GM18511 (cell line): Measurements from ENCODE around the gene KLHL29.

ENCODE experiments used
- ATAC-seq: cut with Tn5 transposase; IDR thresholded peaks from one replicate; pipeline ENCODE4 v1.9.1; 2021; ENCODE audit warnings: mild to moderate bottlenecking, moderate library complexity; ENCODE audit not compliant: unreplicated experiment

The KLHL29 gene

DNA sequence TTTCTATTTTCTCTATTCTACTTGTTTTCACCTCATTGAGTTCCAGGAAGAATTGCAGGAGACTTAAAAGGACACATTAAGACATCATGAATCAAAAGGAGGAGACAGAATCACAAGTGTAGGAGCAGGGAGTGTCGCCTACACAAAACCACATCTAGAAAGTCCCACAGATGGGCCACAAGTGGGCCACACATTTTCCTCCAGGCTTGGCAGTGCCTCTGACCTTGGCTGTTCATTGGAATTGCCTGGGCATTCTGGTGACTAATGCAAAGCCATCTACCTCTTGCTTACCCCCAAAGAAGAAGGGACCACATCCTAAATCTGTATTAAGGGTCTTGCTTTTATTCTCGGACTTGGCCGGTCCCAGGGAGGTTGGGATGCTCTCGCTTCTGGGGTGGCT, 103.6 kb downstream of the KLHL29 start:
- no peak for ATAC-seq

DNA sequence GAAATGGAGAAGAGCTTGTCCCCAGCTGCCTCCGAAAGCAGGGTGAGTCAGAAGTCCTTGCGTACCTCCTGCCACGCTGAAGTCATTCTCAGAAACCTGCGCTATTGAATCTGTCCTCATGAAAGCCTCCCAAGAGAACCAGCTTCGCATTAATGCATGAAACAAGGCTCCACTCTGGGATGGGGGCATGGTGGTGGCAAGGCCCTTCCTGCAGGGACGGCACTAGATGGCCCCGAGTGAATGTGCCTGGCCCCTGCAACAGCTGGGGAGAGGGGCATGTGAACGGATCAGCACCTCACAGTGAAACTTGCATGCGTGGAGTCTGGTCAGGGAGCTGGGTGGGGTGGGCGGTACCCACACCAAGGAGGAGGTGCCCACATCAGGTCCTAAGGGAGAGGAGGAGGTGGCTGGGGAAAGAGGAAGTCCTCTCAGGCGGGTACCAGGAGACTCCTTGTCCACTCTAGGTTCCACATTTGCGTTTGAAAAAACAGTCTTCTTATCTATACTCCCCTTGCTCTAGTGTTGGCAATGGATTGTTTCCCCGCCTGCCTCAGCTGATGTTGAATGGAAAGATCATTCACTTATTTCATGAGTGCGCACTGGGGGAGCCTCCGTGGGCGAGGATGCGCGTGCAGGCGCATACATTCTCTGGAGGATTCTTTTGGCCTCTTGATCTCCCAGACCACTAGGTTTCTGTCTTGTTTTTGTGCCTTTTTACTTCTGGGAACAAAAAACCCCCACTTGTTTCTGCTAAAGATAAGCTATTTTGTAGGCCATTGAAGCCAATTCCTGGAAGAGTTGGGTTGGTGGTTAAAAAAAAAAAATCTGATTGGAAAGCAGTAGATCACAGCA, 104.7 kb downstream of the KLHL29 start:
- no peak for ATAC-seq

DNA sequence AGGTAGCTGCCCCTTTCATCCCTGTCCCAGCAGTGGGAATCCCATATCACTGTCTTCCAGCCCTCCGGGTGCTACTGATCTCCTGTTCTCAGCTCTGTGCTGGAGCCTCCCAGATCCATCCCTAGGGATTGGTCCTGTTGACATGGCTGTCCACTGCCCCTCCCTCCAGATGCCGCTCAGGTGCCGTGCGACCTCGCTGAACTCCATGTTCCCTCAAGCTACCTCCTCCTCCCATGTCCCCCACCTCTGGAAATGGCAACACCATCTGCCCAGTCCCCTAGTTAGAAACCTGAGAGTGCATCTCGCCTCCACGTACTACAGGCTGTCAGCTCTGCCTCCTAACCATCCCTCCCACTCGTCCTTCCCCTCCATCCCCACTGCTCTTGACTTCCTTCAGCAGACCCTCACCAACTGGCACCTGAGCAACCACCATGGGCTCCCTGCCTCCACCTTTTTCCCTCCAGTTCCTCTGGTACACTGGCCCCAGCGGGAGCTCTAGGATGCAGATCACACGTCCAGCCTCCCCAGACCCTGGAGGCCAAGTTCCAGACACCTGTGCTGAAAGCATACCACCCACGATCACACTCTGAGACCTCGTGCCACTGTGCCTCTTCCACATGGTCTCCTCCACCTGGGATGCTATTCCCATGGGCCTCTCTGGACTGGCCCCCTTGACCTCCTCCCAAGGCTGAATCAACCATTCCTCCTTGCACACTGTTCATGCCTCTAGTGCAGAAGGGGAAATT, 106.8 kb downstream of the KLHL29 start:
- ATAC-seq: no peak

DNA sequence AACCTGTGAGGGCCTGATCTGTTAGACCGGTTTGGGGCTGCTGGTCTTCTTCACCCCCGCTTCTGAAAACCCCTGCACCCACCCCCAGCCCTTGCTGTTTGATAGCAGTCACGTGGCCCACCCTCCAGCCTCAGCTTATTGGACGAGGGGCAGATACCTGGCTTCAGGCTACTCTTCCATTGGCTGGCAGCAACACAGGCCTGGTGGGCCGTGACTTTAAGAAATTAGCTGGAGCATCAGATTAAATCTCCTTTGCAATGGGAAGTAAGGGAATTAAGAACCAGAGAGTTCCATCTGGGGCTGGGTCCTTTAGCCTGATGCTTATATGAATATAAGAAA, 107.3 kb downstream of the KLHL29 start:
- no peak for ATAC-seq

DNA sequence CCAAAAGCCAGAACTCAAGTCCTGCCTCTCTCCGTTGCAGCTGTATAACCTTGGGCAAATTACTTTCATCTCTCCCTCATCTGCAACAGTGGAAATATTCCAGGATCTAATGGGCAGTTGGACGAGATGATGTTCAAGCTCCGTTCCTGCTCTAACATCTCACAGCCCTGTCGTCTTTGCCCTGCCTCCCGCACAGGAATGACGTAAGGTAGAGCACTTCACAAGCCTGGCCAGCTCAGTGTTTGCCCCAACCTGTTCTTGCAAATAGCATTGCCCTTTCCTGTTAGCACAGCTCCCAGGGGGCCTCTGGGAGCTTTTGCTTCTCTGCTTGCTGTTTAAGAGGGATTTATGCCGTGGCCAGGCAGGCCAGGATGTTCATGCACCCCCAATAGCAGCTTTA, 107.9 kb downstream of the KLHL29 start:
- ATAC-seq: no peak

DNA sequence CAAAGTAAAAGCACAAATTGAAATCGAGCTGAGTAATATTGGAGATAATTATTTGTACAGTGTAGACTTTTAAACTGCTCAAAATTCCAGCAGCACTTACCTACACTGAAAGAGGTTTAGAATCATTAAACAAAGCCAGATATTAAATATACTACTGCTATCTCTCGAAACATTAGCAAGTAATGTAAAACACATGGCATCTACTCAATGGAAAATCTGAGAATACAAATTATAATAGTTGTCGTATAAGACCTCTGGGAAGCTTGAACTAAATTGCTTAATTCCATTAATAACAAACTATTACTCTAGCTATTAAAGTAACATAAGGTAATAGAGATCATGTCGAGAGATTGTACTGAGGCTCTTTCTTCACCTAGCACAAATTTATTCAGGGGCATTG, 108.9 kb downstream of the KLHL29 start:
- no peak for ATAC-seq

DNA sequence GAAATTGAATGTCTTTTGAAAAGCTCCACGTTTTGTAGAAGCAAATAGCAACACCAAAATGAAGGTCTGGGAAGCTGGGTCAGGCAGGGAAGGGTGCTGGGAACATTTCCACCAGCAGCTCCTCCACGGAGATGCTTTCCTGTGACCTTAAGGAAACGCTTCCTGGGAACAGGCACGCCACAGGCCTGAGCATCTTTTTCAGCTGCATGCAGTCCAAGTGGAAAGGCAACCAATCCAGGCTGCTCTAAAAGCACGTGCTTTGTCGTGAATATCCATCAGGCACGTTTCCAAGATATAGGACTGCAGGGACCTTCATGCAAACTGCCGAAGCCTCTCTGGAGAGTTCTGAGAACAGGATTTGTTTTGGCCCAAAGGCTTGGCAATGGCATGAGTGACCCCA, 109.3 kb downstream of the KLHL29 start:
- no peak for ATAC-seq

DNA sequence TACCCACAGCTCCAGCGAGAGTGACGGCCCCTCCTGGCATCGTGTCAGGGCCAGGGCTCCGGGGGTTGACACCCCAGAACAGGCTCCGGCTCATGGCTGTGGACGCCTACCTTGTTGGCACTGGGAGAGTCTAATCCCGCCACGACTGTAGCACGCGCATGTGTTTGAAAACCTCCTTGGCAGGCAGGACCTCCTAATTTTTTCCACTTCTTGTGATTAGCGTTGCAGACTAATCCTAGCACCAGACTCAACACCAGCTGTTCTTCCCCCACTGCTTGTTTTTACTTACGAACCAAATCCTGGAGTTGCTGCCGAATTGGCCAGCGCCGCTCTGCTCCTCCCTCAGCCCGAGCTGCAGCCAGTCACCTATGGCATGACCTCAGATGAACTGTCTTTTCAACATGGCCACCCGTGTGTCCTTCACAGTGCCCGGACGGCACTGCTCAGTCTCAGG, 110.7 kb downstream of the KLHL29 start:
- ATAC-seq: no peak

DNA sequence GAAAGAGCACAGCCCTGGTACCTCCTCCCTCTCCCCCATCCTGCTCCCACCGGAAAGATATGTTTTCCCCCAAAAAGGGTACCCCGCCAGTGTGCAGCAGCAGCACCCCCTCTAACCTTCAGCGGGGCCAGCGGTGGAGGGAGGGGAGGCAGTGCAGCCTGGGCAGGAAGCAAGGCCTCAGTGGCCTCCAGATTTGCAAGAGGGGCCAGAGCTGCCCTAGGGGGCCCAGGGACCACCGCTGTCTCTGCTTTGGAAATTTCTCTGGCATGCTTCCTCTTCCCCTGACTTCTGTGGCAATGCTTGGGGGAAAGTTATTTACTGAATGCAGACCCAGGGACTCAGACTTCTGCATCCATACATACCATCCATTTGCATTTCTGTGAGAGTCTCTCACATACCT, 111.5 kb downstream of the KLHL29 start:
- no peak for ATAC-seq

DNA sequence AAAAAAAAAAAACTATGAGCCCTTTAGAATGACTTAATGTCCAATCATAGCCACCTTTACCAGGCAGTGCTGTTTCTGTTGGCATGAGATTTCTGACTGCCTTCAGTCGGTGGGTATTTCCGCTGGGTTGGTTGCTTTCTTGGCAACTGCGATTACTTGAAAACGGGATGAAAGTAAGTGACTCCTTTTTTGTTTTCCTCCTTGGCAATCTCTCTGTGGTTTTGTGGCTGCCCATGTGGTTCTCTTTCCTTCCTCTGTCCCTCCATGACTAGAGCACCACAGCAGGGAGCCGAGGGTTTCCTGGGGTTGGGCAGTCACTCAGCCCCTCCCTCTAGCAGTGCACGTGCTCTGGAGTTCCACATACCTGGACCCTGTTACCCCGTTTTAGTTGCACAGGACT, 112.1 kb downstream of the KLHL29 start:
- no peak for ATAC-seq

DNA sequence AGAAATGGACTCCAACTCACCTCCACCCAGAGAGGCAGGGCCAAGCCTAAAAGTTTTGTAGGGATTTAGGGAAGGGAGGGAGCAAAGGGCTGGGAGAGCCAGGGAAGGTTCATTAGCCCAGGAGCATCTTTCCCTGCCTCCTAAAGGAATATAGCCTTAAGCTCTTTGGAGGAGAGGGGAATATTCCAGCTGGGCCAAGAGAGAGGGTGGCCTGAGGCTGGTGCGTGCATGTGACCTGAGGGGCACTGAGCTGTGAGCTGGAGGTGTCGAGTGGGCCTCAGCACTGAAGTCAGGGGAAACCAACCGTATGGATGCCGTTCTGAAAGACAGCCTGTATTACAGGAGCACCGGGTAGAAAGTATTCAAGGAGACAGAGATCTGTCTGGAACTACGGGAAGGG, 112.6 kb downstream of the KLHL29 start:
- ATAC-seq: no peak

DNA sequence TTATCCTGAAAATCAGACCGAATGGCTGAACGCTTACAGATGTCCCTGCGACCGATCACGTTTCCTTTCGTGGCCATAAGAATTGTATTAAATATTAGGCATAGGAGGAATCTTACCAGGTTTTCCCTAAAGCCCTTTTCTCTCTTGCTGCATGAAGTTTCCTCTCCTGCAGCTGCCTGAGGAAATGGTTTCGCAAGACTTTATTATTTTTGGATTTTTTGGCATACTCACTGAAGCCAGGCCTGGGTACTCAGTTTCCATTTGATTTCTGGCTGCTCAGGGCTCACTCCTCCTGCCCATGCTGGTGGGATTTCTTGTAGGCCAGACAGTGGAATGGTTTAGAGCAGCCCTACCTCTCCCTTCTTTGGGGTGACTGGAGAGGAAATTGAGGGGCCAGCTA, 114.0 kb downstream of the KLHL29 start:
- ATAC-seq: no peak

DNA sequence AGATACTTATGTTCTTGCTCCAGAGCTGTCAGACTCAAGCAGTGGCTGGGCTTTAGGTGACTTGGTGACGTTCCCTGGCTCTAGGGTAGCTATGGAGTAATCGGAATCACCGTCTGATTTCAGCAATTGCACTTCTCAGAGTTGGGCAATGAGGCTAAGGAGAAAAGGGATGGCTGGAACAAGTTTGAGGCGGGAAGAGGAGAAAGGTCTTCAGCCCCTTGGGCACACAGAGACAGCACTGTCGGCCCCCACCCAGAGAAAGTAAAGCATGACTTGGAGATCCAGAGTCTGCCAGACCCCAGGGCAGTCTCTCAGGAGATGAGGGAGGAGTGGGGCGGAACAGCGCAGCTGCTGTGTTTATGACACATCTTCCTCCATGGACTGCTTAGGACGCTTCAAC, 114.5 kb downstream of the KLHL29 start:
- ATAC-seq: no peak

DNA sequence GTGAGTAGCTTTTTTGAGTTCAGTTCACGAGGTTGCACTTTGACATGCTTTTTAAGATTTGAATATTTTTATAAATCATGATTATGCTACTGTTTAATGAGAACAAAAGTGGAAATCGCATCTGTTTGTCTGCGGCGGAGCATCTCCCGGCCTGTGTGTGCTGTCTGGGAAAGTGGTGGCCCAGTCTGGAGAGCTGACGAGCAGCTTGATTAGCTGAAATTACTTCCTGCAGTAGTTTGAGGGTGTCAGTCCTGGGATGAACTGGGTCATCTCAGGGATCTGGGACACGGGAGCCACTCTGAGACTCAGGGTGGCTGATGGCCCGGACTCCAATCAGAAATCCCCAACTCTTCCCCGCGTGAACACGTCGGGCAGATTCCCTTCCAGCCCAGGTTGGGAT, 115.9 kb downstream of the KLHL29 start:
- ATAC-seq: no peak

DNA sequence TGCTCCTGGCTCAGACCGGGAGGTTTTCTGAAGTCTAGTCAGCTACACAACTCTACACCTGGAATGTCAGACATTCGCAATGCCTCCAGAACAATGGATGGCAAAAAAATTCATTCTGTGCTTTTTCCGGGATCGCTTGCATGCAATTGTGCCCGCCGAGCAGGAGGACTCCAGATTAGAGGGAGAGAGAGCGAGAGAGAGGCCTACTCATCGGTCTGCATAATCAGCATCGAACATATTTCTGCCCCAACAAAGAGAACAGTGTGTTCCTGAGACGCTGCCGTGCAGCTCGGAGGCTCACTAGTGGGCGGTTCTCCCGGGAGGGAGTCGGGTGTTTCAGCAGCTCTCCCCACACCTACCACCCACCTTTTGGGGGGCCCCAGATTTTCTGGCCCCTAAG, 117.1 kb downstream of the KLHL29 start:
- ATAC-seq: no peak

DNA sequence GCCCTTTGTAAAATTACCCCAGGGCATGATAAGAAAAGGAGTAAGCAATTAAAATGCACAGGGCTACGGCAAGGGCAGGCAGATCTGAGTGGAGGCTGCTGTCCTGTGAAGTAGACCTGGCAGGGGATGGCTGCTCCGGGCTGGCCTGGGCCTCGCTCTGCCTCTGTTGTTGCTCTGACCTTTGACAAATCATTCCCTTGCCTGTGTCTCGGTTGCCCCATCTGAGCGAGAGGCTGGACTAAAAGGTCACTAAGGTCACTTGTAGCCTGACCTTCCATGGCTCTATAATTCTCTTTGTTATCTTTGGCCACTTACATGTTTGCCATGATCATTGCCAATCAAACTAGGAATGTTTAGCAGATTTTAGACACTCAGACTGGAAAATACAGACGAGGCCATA, 118.1 kb downstream of the KLHL29 start:
- no peak for ATAC-seq

DNA sequence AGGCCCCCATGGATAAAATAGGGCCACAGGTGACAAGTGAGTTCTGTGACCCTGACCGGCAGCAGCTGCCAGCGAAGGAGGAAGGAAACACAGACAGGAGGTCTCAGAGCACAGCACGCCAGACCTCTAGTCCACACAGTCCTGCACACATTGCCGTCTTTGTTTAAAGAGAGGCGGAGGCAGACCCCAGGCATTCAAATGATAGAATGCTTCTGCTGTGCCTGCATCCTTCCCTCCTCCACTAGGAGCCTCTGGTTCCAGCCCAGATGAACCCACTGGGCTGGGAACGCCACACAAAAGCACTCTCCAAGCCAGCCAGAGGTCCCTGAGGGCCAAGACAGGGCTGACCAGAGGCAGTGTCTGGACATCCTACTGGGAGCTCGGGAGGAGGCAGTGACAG, 118.7 kb downstream of the KLHL29 start:
- ATAC-seq: no peak

DNA sequence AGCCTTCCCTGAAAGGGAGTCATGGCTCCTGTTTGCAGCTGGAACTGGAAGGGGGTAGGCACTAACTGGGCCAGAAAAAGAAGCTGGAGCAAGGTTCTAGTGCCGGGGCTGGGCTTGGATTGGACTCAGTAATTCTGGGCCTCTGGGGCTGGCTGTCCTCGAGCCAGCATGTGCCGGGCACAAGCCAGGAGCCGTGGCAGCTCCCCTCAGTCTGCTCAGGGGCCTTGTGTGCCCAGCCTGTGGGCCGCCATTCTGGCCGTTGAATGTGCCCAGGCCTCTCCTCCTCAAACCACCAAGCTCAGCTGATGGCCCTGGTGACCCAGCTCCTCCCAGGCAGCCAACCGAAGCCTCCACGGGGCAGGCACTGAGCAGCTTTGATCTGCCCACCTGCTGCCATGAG, 119.6 kb downstream of the KLHL29 start:
- no peak for ATAC-seq

DNA sequence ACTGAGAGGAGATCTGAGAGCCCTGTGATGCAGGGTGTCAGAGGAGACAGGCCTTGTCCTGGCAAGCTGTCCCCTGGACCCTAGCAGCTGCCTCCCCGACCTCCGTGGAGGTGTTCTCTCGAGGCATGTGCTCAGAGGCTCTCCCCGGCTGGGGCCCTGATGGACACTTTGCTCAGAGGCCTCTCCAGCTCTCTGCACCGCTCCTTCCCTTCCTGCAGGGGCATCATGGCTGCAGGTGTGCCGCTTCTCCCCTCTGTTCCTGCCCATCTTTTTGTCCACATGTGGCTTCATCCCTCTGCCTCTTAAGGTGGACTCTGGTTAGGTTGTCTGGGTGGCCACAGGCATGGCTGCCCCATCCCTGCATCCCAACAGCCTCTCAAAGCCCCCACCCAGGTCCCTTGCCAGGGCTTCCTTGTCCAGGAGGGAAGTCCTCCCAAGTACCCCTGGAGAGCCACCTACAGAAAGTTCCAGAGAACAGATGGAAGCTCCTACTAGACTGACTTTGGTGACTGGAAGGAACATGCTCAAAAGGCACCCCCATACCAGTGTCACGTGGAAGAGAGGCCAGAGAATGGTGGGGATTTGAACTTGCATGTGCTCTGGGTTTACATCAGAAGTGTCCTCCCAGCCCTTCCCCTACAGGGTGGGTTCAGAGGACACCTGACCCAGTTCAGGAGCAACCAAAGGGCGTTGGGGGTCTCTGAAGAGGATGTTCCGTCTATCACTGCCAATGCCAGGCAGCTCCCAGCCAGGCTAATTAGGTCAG, 120.4 kb downstream of the KLHL29 start:
- no peak for ATAC-seq

DNA sequence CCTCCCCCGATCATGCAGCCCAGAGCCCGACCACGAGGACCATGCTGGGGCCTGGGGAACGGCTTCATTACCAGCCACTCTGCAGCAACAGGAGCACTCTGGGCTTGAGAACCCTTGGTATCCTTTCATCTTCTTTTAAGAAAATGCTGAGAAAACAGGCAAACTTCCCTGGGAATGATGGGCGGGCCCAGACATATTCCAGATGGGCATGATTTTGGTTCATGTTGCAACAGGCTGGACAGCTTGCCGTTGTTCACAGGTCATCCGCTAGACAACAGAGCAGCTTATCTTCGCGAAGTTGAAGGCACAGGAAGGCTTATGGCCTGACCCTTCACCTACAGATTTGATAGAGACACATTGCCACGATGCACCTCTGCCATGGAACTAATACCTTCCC, 121.0 kb downstream of the KLHL29 start:
- no peak for ATAC-seq

DNA sequence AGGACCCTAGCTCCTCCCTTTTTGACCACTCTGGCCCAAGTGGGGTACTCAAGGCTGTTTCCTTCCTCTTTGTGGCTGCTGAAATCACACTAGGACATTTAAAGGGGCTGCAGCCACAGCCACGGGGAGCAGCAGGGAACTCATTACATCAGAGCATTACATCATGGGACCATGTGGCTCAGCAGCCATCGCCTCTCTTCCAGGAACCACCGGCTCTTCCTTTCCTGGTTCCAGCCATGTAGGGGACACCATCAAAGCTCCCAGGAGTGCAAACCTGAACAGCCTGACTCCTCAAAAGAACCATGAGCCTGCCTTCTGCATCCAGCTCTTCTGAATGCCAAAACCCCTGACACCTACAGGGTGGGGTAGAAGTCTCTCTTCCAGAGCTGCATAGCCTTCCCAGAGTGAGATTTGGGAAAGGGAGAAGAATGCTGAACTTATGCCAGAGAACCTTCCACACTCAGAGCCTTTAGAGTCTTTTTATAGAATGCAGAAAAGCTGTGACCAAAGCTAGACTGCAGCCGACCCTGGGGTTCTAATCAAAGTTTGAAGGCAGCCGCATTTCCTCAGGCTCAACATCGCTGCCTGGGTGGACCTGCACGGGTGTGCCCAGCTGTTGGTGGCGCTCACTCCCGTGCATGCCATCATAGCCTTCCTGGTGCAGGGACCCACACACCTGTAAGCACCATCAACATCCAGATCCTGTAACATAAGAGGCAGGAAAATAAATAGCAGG, 121.7 kb downstream of the KLHL29 start:
- ATAC-seq: no peak
